ENCODE data around the gene TOLLIP.

TOLLIP gene

GRCh38 chr11:1303973-1304372 is 5.5 kb downstream of the TOLLIP start:
- TF ChIP-seq REST (IDR thresholded peaks at IDR 0.05; ENCODE audit: low read depth) (no peak), TEAD4 (IDR thresholded peaks at IDR 0.05) (no peak), CEBPB (IDR thresholded peaks at IDR 0.05) (no peak), TCF12 (IDR thresholded peaks at IDR 0.05; ENCODE audit: low read depth) (no peak), YY1 (IDR thresholded peaks at IDR 0.05; ENCODE audit: low read depth) (no peak), TAF1 (IDR thresholded peaks at IDR 0.05; ENCODE audit: low read depth) (no peak), USF1 (IDR thresholded peaks at IDR 0.05) (no peak), EP300 (IDR thresholded peaks at IDR 0.05; ENCODE audit: borderline replicate concordance) (no peak), CREB1 (IDR thresholded peaks at IDR 0.05; ENCODE audit: low read depth) (no peak), FOXM1 (IDR thresholded peaks at IDR 0.05; ENCODE audit: borderline replicate concordance, low read depth) (no peak), MAX (IDR thresholded peaks at IDR 0.05) (no peak), EGR1 (IDR thresholded peaks at IDR 0.05) (no peak), ZBTB7A (IDR thresholded peaks at IDR 0.05; ENCODE audit: low read depth) (no peak)

- TF ChIP-seq TCF12 (IDR thresholded peaks at IDR 0.05; ENCODE audit: low read depth) = no peak
- TF ChIP-seq NFIC (IDR thresholded peaks at IDR 0.05) = no peak
- TF ChIP-seq RAD21 (IDR thresholded peaks at IDR 0.05; ENCODE audit: low read depth) = no peak
- TF ChIP-seq REST (IDR thresholded peaks at IDR 0.05; ENCODE audit: low read depth) = no peak
- no peak for TF ChIP-seq YY1 (IDR thresholded peaks at IDR 0.05; ENCODE audit: low read depth)
- no peak for TF ChIP-seq TEAD4 (IDR thresholded peaks at IDR 0.05)
- TF ChIP-seq FOXM1 (IDR thresholded peaks at IDR 0.05; ENCODE audit: borderline replicate concordance, low read depth) = no peak
- no peak for TF ChIP-seq MAX (IDR thresholded peaks at IDR 0.05)
- TF ChIP-seq USF1 (IDR thresholded peaks at IDR 0.05) = no peak
- no peak for TF ChIP-seq CREB1 (IDR thresholded peaks at IDR 0.05; ENCODE audit: low read depth)
- no peak for TF ChIP-seq ZBTB7A (IDR thresholded peaks at IDR 0.05; ENCODE audit: low read depth)
- no peak for TF ChIP-seq EP300 (IDR thresholded peaks at IDR 0.05; ENCODE audit: borderline replicate concordance)
- no peak for TF ChIP-seq EGR1 (IDR thresholded peaks at IDR 0.05)
- no peak for TF ChIP-seq CEBPB (IDR thresholded peaks at IDR 0.05)
- TF ChIP-seq TAF1 (IDR thresholded peaks at IDR 0.05; ENCODE audit: low read depth) = no peak
Measured at GRCh38 chr11:1303126-1303821, 6.2 kb downstream of the TOLLIP start.

- TF ChIP-seq MAX (IDR thresholded peaks at IDR 0.05) (no peak), REST (IDR thresholded peaks at IDR 0.05; ENCODE audit: low read depth) (no peak), RAD21 (IDR thresholded peaks at IDR 0.05; ENCODE audit: low read depth) (no peak), EGR1 (IDR thresholded peaks at IDR 0.05) (no peak), TEAD4 (IDR thresholded peaks at IDR 0.05) (no peak), YY1 (IDR thresholded peaks at IDR 0.05; ENCODE audit: low read depth) (no peak), TAF1 (IDR thresholded peaks at IDR 0.05; ENCODE audit: low read depth) (no peak), EP300 (IDR thresholded peaks at IDR 0.05; ENCODE audit: borderline replicate concordance) (no peak), CREB1 (IDR thresholded peaks at IDR 0.05; ENCODE audit: low read depth) (no peak), FOXM1 (IDR thresholded peaks at IDR 0.05; ENCODE audit: borderline replicate concordance, low read depth) (no peak), CEBPB (IDR thresholded peaks at IDR 0.05) (no peak), ZBTB7A (IDR thresholded peaks at IDR 0.05; ENCODE audit: low read depth) (no peak), TCF12 (IDR thresholded peaks at IDR 0.05; ENCODE audit: low read depth) (no peak), USF1 (IDR thresholded peaks at IDR 0.05) (no peak)
Measured at GRCh38 chr11:1302461-1303125, 6.8 kb downstream of the TOLLIP start.

Data from Ishikawa (cell line).